GM10266 (cell line): ENCODE results near the gene HDGF.

Experiments
- DNase-seq: peaks from one replicate; pipeline ENCODE4 v3.0.0; 2012; ENCODE audit errors: extremely low spot score
- CTCF ChIP-seq: IDR thresholded peaks from 2 replicates; pipeline ENCODE4 v1.5.1; 2012; ENCODE audit warnings: mild to moderate bottlenecking, low read depth; ENCODE audit not compliant: control insufficient read depth, insufficient read depth; ENCODE audit errors: missing control alignments

HDGF gene

GRCh38 chr1:156789621-156790318 lies 38.3 kb upstream of the HDGF start:
- no peak for DNase-seq
- no peak for TF ChIP-seq CTCF

- no peak for DNase-seq
- TF ChIP-seq CTCF: no peak
Observed at GRCh38 chr1:156788136-156788535, 36.7 kb upstream of the HDGF start.

GRCh38 chr1:156786640-156787039 lies 35.2 kb upstream of the HDGF start:
- no peak for DNase-seq
- TF ChIP-seq CTCF: no peak

GRCh38 chr1:156785458-156785857 lies 34.0 kb upstream of the HDGF start:
- DNase-seq: no peak
- no peak for TF ChIP-seq CTCF

- TF ChIP-seq CTCF: no peak
- DNase-seq: no peak
Observed at GRCh38 chr1:156781585-156782186, 30.2 kb upstream of the HDGF start.

GRCh38 chr1:156777573-156777972 lies 26.1 kb upstream of the HDGF start:
- DNase-seq: no peak
- no peak for TF ChIP-seq CTCF

- DNase-seq: no peak
- no peak for TF ChIP-seq CTCF
Observed at GRCh38 chr1:156776942-156777341, 25.5 kb upstream of the HDGF start.
